Measurements from ENCODE around the gene GTPBP4. TPM values are rescaled to one million over a fixed set of nuclear protein-coding genes. Genes with fewer than 3 reads are reported as not detected.

Gene GTPBP4
- total RNA-seq, 1 donor from 2014 or later, result 46.2 TPM

GRCh38 chr10:974785-975074 is 13.5 kb upstream of the GTPBP4 start:
- H3K9me3 Mint-ChIP-seq (ENCODE audit: unreplicated experiment), result peaks cover 11% of the 10 kb centered on the region
- peaks cover 3% of the 10 kb centered on the region for H3K4me1 Mint-ChIP-seq (ENCODE audit: unreplicated experiment)
- H3K36me3 Mint-ChIP-seq (ENCODE audit: low read depth, unreplicated experiment), result peaks cover 5% of the 10 kb centered on the region
- no peak for DNase-seq (ENCODE audit: low spot score)
- no peak overlapping the region for H3K4me3 Mint-ChIP-seq (ENCODE audit: unreplicated experiment)
- H3K27ac Mint-ChIP-seq (ENCODE audit: unreplicated experiment), result no peak overlapping the region
- no peak for TF ChIP-seq CTCF (IDR thresholded peaks at IDR 0.05; ENCODE audit: unreplicated experiment)
- H3K27me3 Mint-ChIP-seq (ENCODE audit: unreplicated experiment), result peaks cover 2% of the 10 kb centered on the region

- H3K36me3 Mint-ChIP-seq (ENCODE audit: low read depth, unreplicated experiment), result peaks cover 12% of the 10 kb centered on the region
- no peak for TF ChIP-seq CTCF (IDR thresholded peaks at IDR 0.05; ENCODE audit: unreplicated experiment)
- H3K9me3 Mint-ChIP-seq (ENCODE audit: unreplicated experiment), result peaks cover 18% of the 10 kb centered on the region
- H3K4me1 Mint-ChIP-seq (ENCODE audit: unreplicated experiment), result peaks cover 3% of the 10 kb centered on the region
- DNase-seq (ENCODE audit: low spot score), result no peak
- no peak overlapping the region for H3K27ac Mint-ChIP-seq (ENCODE audit: unreplicated experiment)
- H3K4me3 Mint-ChIP-seq (ENCODE audit: unreplicated experiment), result no peak overlapping the region
- peaks cover 3% of the 10 kb centered on the region for H3K27me3 Mint-ChIP-seq (ENCODE audit: unreplicated experiment)
These were observed 11.9 kb upstream of the GTPBP4 start for GRCh38 chr10:976316-976715.

GRCh38 chr10:978826-979421 is 9.3 kb upstream of the GTPBP4 start:
- Mint-ChIP-seq H3K36me3 (ENCODE audit: low read depth, unreplicated experiment) (peaks cover 12% of the 10 kb centered on the region), H3K4me3 (ENCODE audit: unreplicated experiment) (no peak overlapping the region), H3K9me3 (ENCODE audit: unreplicated experiment) (peaks cover 13% of the 10 kb centered on the region), H3K4me1 (ENCODE audit: unreplicated experiment) (no peaks in the 10 kb centered on the region), H3K27ac (ENCODE audit: unreplicated experiment) (no peak overlapping the region), H3K27me3 (ENCODE audit: unreplicated experiment) (peaks cover 2% of the 10 kb centered on the region)
- no peak for DNase-seq (ENCODE audit: low spot score)
- no peak for TF ChIP-seq CTCF (IDR thresholded peaks at IDR 0.05; ENCODE audit: unreplicated experiment)

GRCh38 chr10:980468-981093 is 7.7 kb upstream of the GTPBP4 start:
- no peak for TF ChIP-seq CTCF (IDR thresholded peaks at IDR 0.05; ENCODE audit: unreplicated experiment)
- no peak for DNase-seq (ENCODE audit: low spot score)
- Mint-ChIP-seq H3K27me3 (ENCODE audit: unreplicated experiment) (peaks cover 2% of the 10 kb centered on the region), H3K4me3 (ENCODE audit: unreplicated experiment) (no peak overlapping the region), H3K36me3 (ENCODE audit: low read depth, unreplicated experiment) (peaks cover 12% of the 10 kb centered on the region), H3K4me1 (ENCODE audit: unreplicated experiment) (no peaks in the 10 kb centered on the region), H3K9me3 (ENCODE audit: unreplicated experiment) (peaks cover 13% of the 10 kb centered on the region), H3K27ac (ENCODE audit: unreplicated experiment) (no peak overlapping the region)

- Mint-ChIP-seq H3K9me3 (ENCODE audit: unreplicated experiment) (peaks cover 13% of the 10 kb centered on the region), H3K36me3 (ENCODE audit: low read depth, unreplicated experiment) (peaks cover 7% of the 10 kb centered on the region), H3K27ac (ENCODE audit: unreplicated experiment) (no peak overlapping the region), H3K4me3 (ENCODE audit: unreplicated experiment) (no peak overlapping the region), H3K4me1 (ENCODE audit: unreplicated experiment) (peaks cover 3% of the 10 kb centered on the region), H3K27me3 (ENCODE audit: unreplicated experiment) (peaks cover 3% of the 10 kb centered on the region)
- no peak for TF ChIP-seq CTCF (IDR thresholded peaks at IDR 0.05; ENCODE audit: unreplicated experiment)
- DNase-seq (ENCODE audit: low spot score), result no peak
These were observed 4.8 kb upstream of the GTPBP4 start for GRCh38 chr10:983401-983800.

Data from endothelial cell (in vitro differentiated cells).